Liver (tissue), 9 donors: ENCODE measurements around the gene ABCA3. TPM values are rescaled to one million over a fixed set of nuclear protein-coding genes. Genes with fewer than 3 reads are reported as not detected.
A peak's percentile ranks its signal among the peaks of the same experiment; 100 is the strongest.

ENCODE experiments used
- DNase-seq: peaks from one replicate; pipeline ENCODE4 v3.0.0-alpha.2; 2017; ENCODE audit warnings: low spot score
- H3K27ac ChIP-seq, 2 donors: one replicate each; pipeline ENCODE4 v1.7.0; 2013; ENCODE audit warnings: inconsistent platforms in 2 of 2, low read length in 2 of 2, control low read depth in 1 of 2, low read depth in 1 of 2, mild to moderate bottlenecking in 1 of 2
- H3K27me3 ChIP-seq, 4 donors: one replicate each; pipeline versions ENCODE4 v1.6.1 to v1.7.0; 2013; ENCODE audit warnings: low read length in 3 of 4, inconsistent platforms in 1 of 4, mild to moderate bottlenecking in 1 of 4, moderate library complexity in 1 of 4; ENCODE audit not compliant: control insufficient read depth in 4 of 4, insufficient read depth in 4 of 4
- H3K36me3 ChIP-seq, 4 donors: one replicate each; pipeline versions ENCODE4 v1.6.1 to v1.7.0; 2013; ENCODE audit warnings: low read length in 3 of 4, mild to moderate bottlenecking in 3 of 4, low read depth in 1 of 4, moderate library complexity in 1 of 4; ENCODE audit not compliant: control insufficient read depth in 4 of 4, insufficient read depth in 3 of 4
- H3K4me1 ChIP-seq, 4 donors: one replicate each; pipeline versions ENCODE4 v1.6.1 to v1.7.0; 2013; ENCODE audit warnings: low read length in 3 of 4, mild to moderate bottlenecking in 3 of 4, moderate library complexity in 1 of 4; ENCODE audit not compliant: control insufficient read depth in 4 of 4, insufficient read depth in 4 of 4
- H3K4me3 ChIP-seq, 3 donors: one replicate each; pipeline versions ENCODE4 v1.6.1 to v1.7.0; 2013; ENCODE audit warnings: low read length in 3 of 3, control low read depth in 1 of 3, low read depth in 1 of 3, mild to moderate bottlenecking in 1 of 3
- H3K9ac ChIP-seq, 2 donors: one replicate each; pipeline ENCODE4 v1.7.0; 2013; ENCODE audit warnings: low read length in 2 of 2, mild to moderate bottlenecking in 2 of 2, moderate library complexity in 2 of 2, control low read depth in 1 of 2, low read depth in 1 of 2
- H3K9me3 ChIP-seq, 4 donors: one replicate each; pipeline versions ENCODE4 v1.6.1 to v1.7.0; 2013; ENCODE audit warnings: low read length in 3 of 4; ENCODE audit not compliant: control insufficient read depth in 4 of 4
- ATF3 ChIP-seq: IDR thresholded peaks from 2 replicates; pipeline ENCODE4 v1.6.1; 2016; ENCODE audit warnings: antibody characterized with exemption
- CTCF ChIP-seq: fragments of 150-350 bp; IDR thresholded peaks from 2 replicates; pipeline ENCODE4 v1.5.1; 2017; ENCODE audit warnings: improper control_type of control experiment, low read depth, low read length; ENCODE audit not compliant: missing input control
- EGR1 ChIP-seq, 2 donors: IDR thresholded peaks; 2 replicates each; pipeline ENCODE4 v1.6.1; 2016 to 2018; ENCODE audit warnings: antibody characterized with exemption in 2 of 2, low read depth in 2 of 2
- FOXA1 ChIP-seq: IDR thresholded peaks from 2 replicates; pipeline ENCODE4 v1.6.1; 2016; ENCODE audit warnings: antibody characterized with exemption
- FOXA2 ChIP-seq: IDR thresholded peaks from 2 replicates; pipeline ENCODE4 v1.6.1; 2016; ENCODE audit warnings: antibody characterized with exemption
- HNF4A ChIP-seq, 2 donors: conservative IDR thresholded peaks; 2 replicates each; pipeline ENCODE4 v1.6.1; 2016; ENCODE audit warnings: antibody characterized with exemption in 2 of 2, mild to moderate bottlenecking in 2 of 2
- HNF4G ChIP-seq: IDR thresholded peaks from 2 replicates; pipeline ENCODE4 v1.6.1; 2016; ENCODE audit warnings: antibody characterized with exemption
- JUND ChIP-seq, 2 donors: IDR thresholded peaks; 2 replicates each; pipeline ENCODE4 v1.6.1; 2016; ENCODE audit warnings: antibody characterized with exemption in 2 of 2
- RAD21 ChIP-seq, 2 donors: IDR thresholded peaks; 2 replicates each; pipeline ENCODE4 v1.6.1; 2016; ENCODE audit warnings: antibody characterized with exemption in 2 of 2, mild to moderate bottlenecking in 2 of 2
- REST ChIP-seq: IDR thresholded peaks from 2 replicates; pipeline ENCODE4 v1.6.1; 2016; ENCODE audit warnings: antibody characterized with exemption, mild to moderate bottlenecking
- RXRA ChIP-seq, 2 donors: IDR thresholded peaks; 2 replicates each; pipeline ENCODE4 v1.6.1; 2017 to 2018; ENCODE audit warnings: antibody characterized with exemption in 2 of 2, mild to moderate bottlenecking in 1 of 2
- SP1 ChIP-seq: IDR thresholded peaks from 2 replicates; pipeline ENCODE4 v1.6.1; 2018; ENCODE audit warnings: antibody characterized with exemption, mild to moderate bottlenecking
- ZBTB33 ChIP-seq: IDR thresholded peaks from 2 replicates; pipeline ENCODE4 v1.6.1; 2016; ENCODE audit warnings: antibody characterized with exemption
- WGBS: extraction: QIAGEN DNeasy Blood & Tissue Kit; methylation state at CpG from one replicate; pipeline ENCODE4 v1.1.7; 2013; 5-methylcytosine and 5-hydroxymethylcytosine counted together
- polyA plus RNA-seq, 2 donors: library from polyadenylated mRNA; stranded (reverse) in 1 of 2; unstranded in 1 of 2; fragments of 200-250 nt in 1 of 2; fragments of >200 nt in 1 of 2; fragmentation: Nextera tagmentation in 1 of 2; extraction: Ambion mirVana in 1 of 2; gene quantifications; one replicate each; pipeline versions ENCODE4 v1.2.1 to v1.2.3, GENCODE V29; 2013 to 2015
- total RNA-seq, 2 donors: library from RNA; depleted of rRNA; stranded (reverse); fragments of >200 nt; gene quantifications; one replicate each; pipeline ENCODE4 v1.2.3, GENCODE V29; 2014
- donor health status: healthy.
- donor health status: healthy.
- donor health status: healthy.
- donor health status: healthy.
- donor health status: healthy.

Gene ABCA3
- total and polyA plus RNA-seq, 4 donors: 0.47 to 1.1 (median 0.77) TPM

- Histone ChIP-seq H3K4me3 (peak overlapping the region; percentile 76 to 92 (median 79)), H3K27me3 (no peaks in the 10 kb centered on the region), H3K9me3 (no peaks in the 10 kb centered on the region), H3K36me3 (peaks cover 7 to 24% (median 15%) of the 10 kb centered on the region in 4 donors), H3K9ac (peak overlapping the region; percentile 34 to 84), H3K27ac (peak overlapping the region; percentile 81 to 82), H3K4me1 (peaks cover 6 to 40% (median 37%) of the 10 kb centered on the region in 4 donors)
- no peak for DNase-seq
- TF ChIP-seq HNF4G (no peak), FOXA1 (no peak), JUND (IDR thresholded peaks at IDR 0.05) (no peak), SP1 (no peak), REST (no peak)
- WGBS: 4% methylated on average over 35 of the region's 35 CpGs
Measured at GRCh38 chr16:2250652-2251295, 89.8 kb downstream of the ABCA3 start.

GRCh38 chr16:2246301-2246885 is 94.1 kb downstream of the ABCA3 start:
- H3K9ac ChIP-seq: no peak overlapping the region
- peaks cover 13 to 46% (median 32%) of the 10 kb centered on the region in 4 donors for H3K36me3 ChIP-seq
- H3K9me3 ChIP-seq: no peaks in the 10 kb centered on the region
- H3K27me3 ChIP-seq: no peaks in the 10 kb centered on the region
- H3K4me1 ChIP-seq: peaks cover 4 to 20% (median 13%) of the 10 kb centered on the region in 4 donors
- TF ChIP-seq CTCF (no peak), FOXA2 (no peak), SP1 (no peak), FOXA1 (no peak), HNF4G (no peak), ZBTB33 (no peak), ATF3 (no peak), EGR1 (IDR thresholded peaks at IDR 0.05; ENCODE audit: low read depth in 2 of 2) (no peak), RXRA (IDR thresholded peaks at IDR 0.05) (no peak), JUND (IDR thresholded peaks at IDR 0.05) (no peak), HNF4A (conservative IDR thresholded peaks at IDR 0.05) (no peak), RAD21 (IDR thresholded peaks at IDR 0.05) (no peak), REST (no peak)
- 91% methylated on average over 18 of the region's 18 CpGs for WGBS
- no peak overlapping the region for H3K27ac ChIP-seq
- no peak for DNase-seq
- no peak overlapping the region for H3K4me3 ChIP-seq
